KG1 (cell line): Measurements from ENCODE around the gene KLF13.

Experiments
- DNase-seq: peaks from one replicate; lab custom pipeline; 2025; lab: John Stamatoyannopoulos, UW

KLF13 gene

DNA sequence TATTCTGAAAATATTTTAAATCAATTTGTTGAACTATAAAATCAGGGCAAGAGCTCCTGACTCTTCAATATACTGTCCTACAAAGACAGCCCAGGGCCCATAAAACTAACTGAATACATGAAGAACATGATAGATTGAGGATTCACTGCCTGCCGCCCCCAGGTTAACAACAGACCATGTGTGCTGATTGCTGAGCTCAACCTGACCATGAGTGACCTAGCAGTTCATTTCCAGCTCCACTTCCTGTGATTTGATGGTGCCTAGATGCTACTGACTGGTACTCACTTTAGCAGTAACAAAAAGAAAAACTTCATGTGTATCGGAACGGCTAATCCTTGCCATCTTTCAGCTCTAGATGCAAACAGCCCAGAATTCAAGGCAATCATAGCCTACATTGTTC, 9.6 kb upstream of the KLF13 start:
- DNase-seq = no peak

DNA sequence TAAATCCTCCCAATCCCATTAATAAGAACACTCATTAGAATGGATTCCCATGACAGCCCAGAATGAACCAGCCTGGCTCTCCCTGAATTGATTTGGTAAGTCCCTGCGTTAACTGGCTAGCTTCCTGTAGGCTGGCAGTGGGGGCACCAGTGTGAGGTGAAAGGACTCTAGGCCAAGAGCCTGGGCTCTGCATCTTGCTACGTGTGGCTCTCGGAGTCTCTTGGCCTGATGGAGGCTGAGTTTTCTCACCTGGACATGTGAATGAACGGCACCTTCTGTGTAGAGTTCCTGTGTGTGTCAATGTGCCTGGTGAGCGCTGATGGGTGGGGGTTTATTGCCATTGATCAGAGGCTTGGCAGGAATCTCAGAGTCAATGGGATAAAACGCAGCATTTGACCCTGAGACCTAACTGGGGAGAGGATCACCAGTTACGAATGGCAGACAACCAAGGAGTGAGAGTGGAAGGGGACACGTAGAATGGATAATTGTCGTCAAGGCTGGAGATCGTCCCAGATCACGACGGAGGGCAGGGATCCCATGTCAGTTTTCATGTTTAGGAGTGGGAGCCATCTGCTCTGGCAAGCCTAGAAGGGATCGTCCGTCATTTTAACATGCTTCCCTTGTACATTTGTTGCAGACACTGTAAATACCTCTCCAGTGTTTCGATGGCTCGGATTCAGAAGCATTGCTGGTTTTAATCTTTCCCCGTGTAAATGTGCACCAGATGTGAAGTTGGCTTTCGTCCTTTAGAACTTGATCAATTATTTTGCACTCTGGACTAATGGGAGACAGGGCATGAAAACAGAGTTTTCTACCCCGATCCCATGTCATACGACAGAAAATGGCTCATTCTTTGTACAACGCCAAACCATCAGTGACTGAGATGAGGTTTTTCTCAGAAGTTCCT, 9.0 kb upstream of the KLF13 start:
- DNase-seq = no peak

DNA sequence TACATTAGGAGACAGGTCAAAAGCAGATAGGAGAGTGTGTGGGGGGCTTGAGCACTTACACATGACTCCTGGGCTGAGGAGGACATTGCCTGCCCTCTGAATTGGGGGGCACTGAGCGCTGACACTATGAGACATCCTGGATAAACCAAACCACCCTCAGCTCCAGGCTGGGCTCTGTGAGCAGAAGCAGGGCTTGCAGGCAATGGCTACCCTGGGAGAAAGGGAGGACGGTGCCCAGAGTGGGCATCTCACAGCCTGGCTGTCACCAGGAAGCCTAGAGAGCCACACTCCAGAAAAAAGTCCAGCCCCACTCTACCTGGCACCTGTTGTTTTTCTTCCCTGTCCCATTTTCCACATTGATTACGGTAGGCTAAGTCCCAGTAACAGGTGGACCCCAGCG, 8.2 kb upstream of the KLF13 start:
- DNase-seq = no peak

DNA sequence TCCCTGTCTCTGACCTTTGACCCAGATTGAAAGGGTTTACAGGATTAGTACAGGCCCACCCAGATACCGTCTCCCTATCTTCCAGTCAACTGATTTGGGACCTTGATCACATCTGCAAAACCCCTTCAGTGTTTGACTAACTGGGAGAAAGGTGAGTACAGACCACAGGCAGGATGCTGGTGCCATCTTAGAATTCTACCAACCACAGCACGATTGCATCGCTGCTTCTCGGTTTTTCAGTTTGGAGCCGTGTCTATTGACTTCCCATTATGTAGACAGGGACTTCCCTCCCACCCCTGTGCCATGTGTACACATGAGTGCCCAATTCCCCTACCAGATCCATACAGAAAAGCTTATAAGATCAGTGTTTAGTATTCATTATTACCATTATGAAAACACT, 6.6 kb upstream of the KLF13 start:
- no peak for DNase-seq

DNA sequence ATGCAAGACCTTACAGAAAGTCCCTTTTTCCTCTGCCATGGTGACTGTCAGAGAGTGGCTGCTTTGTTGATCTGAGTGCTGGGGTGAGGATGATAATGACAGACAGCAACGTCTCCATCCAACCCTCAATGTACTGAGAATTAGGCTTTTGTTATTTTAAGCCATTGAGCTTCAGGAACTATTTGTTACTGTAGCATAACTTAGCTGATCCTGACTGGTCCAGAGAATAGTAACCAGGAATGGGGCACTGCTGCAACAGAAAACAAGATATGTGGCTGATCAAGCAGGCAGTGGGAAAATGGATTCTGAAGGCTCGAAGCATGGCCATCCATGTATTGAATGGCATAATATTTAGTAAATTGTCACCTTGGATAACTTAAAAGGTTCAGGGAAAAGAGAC, 5.2 kb upstream of the KLF13 start:
- DNase-seq = no peak

DNA sequence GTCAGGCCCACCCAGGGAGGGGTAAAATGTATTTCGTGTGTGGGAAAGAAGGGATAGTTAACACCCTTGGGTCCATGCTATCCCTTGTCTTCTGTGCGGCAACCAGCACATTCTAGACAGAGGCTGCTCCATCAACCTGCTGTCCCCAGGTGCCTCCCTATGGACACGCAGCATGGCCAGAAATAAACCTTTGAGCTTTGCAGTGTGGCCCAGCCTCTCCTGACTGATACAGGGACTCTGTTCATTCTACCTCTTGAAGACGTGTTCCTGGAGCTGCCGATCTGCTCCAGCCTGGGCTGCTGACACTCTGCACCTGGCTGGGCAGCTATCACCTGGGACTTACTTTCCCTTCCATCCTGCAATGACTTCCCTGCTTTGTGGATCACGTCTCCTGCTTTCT, 4.1 kb upstream of the KLF13 start:
- DNase-seq = no peak

DNA sequence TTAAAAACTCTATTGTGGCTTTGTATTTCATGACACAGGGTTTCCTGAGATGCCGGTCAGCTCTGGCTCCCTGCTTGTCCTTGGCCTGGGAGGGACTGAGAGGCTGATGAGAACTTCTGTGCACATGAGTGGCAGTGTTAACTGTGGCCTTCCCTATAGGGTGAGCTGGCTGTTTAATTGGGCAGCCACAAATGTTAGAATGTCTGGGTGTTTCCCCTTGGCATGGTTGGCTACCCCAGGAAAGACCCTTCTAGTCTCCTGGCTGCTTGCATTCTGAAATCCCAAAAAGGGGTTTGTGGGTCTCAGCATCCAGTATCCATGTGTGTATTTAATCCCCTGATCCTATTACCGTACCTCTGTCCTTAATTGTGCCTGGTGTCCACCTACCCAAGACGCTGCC, 3.0 kb upstream of the KLF13 start:
- no peak for DNase-seq

DNA sequence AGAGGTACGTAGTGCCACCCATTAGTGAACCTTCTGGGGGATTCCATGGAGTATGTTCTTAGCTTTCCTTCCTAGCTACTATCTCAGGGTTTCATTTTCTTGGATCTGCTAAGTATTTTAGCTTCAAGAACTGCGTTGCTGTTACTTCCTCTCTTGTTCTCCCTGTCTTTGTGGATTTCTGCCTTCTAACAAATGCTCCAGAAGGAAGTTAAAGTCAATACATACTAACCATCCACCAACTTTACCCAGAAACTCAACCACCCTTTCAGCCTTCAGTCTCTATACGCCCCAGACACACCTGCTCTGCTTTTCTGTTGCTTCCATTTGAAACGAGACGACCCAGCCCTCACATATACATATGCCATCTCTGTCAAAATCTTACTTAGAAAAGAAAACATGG, 2.4 kb upstream of the KLF13 start:
- no peak for DNase-seq

DNA sequence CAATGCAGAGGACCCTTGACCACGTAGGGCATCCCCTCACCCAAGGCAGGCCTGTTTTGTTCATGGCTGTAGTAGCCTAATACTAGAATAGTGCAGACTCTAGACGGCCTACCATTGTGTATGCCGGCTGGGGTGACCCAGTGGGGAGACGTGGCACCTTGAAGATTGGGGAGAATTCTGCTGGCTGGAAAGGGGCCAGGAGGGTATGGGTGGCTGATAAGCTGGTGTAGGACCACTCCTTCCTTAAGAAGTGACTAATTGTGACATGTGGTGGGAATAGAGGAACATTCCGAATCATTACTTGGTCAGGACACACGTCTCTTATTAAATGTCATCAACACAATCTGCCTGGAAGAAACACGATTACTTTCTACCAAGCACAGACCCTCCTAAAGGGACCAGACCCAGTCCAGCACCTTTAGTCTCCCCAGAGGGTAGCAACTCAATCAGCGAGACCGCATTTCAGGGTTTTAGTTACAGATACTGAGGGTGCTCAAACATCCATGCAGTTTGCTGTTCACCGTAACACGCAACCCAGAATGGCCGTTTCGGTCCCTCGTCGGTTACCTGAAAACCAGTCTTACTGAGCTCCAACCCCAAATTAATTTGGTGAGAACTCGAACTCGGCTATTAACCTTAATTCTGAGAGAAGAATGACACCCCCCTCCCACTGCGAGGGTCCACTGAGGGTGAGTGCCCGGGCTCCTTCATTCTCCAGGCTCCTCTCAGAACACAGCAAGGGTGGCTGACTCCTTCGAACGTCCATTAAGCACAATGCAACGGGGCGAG, 1.6 kb upstream of the KLF13 start:
- no peak for DNase-seq

DNA sequence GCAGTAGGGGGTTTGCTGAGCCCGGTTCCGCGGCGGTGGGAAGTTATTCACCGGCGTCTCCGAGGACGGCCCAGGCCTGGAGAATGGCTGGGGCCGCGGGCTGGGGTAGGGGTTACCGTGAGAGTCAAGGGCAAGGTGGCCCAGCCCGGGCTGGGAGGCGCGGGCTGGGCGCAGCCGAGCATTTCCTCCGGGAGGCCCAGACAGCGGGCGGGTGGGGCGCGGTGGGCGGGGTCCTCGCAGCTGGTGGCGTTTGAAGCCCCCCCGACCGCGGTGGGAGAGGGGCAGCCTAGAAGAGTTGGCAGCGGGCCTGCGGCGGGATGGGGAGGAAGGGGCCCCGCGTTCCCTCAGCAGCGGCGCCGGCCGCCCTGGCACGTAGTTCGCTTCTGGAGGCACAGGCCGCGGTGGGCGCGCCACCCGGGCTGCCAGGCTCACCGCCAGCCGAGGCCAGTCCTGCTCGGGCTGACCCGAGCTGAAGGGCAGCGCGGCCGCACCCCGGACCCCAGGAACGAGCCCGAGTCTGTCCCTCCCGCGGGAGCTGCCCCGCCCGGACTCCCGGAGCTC, 960 bp upstream of the KLF13 start:
- DNase-seq = peak; percentile 36

DNA sequence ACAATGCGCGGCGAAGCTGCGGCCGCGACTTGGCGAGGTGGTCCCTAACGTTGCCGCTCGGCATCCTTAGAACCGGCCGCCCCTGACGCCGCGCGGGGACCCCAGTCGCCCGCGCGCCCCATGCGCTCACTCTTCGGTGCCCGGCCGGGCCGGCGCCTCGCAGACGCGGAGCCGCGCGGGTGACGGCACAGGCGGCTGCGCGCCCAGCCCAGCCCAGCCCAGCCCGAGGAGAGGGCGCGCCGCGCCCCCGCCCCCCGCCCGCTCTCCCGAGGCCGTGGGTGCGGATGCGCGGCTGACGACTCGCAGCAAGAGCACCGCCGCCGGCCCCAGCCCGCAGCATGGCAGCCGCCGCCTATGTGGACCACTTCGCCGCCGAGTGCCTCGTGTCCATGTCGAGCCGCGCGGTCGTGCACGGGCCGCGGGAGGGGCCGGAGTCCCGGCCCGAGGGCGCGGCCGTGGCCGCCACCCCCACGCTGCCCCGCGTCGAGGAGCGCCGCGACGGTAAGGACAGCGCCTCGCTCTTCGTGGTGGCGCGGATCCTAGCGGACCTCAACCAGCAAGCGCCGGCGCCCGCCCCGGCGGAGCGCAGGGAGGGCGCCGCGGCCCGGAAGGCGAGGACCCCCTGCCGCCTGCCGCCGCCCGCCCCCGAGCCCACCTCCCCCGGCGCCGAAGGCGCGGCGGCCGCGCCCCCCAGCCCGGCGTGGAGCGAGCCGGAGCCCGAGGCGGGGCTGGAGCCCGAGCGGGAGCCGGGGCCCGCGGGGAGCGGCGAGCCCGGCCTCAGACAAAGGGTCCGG, 437 bp downstream of the KLF13 start:
- no peak for DNase-seq

DNA sequence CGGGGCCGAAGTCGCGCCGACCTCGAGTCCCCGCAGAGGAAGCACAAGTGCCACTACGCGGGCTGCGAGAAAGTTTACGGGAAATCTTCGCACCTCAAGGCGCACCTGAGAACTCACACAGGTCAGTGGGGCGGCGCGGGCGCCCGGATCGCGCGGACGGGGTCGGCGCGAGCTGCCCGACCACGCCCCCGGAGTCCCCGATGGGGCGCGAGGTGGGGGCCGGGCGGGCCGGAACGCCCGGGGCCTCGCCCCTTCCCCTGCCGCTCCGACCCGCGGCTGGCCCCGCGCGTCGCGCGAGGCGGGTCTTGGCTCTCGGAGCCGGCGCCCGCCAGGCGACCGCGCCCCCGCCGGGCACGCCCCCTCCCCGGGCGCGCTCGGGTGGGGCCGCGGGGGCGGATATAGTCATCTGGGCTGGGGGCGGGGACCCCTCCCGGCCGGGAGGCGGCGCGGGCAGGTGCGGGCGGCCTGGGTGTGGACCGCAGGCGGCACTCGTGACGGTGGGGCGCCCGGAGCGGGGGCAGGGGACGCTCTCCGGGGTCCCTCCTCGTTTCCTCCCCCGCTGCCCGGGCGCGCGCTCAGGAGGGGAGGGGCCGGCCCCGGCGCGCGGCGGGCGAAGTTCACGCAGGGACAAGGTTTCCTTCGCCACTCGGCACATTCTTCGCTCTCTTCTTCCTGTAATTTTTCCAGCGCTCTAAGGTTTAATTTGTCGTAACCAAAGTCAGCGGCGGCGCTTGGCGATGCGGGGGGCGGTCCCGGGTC, 1.2 kb downstream of the KLF13 start:
- DNase-seq = peak; percentile 33

DNA sequence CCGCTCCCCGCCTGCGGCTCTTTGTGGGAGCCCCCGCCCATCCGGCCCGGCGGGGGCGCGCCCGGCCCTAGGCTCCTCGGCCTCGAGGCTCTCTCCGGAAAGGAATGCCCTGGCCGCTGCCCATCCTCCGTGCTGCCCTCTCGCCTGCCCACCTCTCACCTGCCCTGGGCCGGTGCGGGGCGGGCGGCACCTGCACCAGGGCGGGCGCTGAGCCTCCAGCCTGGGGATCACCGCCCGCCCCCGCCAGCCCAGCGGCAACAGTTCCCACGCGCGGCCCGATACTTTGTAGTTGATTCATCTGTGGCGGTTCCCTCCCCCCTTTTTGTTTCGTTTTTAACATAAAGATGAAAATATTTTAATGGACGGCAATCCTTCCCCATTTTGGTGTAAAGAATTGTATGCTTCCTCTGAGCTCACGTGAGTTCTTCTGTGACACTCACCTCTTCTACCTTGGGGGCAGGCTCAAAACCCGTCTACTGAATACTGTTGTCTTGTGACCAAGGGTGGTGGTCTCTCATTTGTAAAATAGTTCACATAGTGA, 1.9 kb downstream of the KLF13 start:
- no peak for DNase-seq

DNA sequence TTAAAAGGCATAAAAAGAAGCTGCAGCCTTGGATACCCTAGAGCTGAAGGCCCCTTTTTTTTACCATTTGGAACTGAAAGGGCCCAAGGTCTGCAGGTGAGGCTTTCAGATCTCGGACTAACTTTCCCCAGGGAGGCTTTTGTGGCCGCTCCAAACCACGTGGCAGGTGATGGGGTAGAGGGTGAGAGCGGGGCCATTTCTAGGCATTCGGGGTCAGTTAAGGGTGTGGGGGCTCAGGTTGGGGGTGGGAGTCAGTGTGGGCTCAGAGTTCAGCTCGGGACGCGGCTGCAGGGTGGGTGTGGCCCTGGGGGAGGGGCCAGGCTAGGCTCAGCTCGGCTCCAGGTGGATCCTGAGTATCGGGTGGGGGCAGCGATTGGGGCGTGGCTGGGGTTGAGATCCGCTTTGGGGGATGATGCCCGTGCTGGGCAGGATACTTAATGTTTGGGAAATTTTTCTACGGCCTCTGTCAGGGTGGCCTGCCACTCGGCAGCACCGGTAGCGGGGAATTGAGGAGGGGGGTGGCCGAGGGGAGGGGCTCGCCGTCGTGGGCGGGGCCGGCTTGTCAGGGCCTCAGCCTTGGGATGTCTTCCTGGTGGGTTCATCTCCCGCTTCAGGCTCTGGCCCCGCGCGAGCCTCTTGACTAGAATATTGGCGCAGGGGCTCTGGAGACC, 2.5 kb downstream of the KLF13 start:
- DNase-seq = no peak

DNA sequence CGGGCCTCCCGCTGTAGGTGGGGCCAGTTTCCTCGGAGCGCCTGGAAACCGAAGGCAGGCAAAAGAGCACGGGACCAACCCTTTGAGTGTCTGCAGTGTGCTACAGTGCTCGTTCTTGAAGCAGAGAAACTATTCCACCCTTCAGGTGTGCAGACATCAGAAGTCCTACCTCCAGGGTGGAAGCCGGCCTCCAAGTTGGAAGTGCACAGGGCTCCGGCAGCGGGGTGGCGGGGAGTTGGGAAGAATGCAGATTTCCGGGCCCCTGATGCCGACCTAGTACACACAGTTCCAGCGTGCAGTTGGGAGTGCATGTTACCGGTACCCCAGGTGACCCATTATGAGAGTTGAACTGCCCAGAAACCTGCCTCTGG, 3.0 kb downstream of the KLF13 start:
- DNase-seq = no peak

DNA sequence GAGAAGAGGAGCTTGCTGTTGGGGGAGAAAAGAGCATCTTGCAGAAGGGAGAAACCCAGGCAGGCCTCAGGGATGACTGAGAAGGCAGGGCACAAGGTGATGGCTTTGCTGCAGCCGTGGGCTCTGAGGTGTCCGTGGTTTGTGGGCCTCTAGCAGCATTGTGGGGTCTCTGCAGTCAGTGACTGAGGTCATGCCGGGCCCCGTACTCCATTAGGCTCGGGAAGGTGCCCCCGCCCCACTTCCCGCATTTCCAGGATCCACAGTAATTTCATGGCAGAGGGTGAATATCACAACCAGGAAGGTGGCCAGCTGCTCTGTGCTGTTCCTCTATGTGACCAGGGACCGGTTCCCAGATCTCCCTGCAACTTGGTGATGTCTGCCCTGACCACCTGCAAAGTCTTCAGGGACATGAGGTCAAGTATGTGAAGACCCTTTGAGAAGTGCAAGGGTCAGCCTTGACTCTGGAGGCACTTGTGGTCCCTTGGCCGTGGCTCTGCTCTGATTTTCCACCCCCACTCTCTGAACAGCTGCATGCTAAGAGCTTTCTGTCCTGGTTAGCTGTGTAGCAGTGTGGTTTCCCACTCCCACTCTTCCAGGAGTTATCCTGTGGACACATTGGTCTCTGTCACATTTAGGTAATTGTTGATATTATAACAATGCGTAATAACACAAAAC, 3.6 kb downstream of the KLF13 start:
- no peak for DNase-seq

DNA sequence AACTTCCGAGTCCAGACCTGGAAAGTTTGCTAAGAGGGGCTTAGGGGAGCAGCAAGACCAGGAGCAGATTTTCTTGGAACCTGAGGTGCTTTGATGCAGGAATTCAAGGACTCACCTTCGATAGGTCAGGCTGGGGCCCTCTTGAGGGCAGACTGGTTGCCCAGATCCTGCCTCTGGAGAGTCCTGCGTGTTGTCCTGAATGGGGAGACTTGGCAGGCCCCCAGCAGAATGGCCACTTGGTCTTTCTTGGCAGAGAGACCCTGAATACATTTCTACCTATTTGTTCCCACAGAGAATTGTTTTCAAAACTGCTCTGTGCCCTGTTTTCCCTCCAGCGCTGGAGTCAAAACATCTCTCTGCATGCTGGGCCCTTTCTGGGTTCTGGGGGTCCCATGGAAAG, 4.2 kb downstream of the KLF13 start:
- no peak for DNase-seq

DNA sequence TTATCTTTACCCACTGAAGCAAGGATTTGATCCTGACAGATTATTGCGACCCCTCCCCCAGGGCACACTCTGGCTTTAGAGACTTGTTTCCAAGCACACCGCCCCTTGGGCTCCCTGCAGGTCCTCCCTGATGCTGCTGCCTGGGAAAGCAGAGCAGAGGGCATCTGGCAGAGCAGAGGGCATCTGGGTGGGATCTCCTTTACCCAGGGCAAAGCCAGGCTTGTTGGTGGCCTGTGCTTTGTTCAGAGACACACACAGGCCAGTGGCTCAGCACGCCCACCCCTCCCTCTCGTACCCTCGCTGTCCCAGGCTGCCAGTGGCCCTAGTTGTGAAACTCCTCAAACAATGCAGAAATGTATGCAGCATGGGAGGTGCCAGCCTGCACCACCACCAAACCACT, 4.8 kb downstream of the KLF13 start:
- no peak for DNase-seq

DNA sequence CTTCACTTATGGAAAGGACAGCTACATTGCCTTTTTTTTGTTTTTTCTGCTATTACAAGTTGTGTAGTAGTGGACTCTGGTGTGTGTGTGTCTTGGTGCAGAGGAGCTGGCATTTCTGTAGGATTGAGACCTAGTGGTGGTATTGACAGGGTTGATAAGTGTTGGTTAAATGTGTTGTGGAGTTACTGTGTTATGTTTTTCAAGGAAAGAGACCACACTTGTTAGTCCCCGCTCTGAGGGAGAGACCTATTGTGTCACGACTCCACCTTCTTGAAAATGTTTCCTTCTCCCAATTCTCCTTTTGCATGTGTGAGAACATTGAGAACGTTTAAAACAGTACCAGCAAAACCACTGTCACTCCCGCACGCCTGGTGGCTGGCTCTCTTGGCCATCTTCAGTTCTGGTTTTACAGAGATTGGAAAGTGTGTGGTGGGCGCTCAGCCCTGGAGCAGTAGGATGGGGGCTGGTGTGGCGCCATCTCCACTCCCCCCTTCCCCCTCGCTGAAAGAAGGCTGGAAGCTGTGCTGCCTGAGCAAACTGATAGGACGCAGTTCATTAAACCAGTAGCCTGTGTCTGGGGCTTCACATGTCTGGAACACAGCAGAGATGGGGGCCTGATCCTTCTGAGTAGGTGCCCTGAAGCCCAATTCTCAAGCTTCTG, 5.5 kb downstream of the KLF13 start:
- DNase-seq = no peak

DNA sequence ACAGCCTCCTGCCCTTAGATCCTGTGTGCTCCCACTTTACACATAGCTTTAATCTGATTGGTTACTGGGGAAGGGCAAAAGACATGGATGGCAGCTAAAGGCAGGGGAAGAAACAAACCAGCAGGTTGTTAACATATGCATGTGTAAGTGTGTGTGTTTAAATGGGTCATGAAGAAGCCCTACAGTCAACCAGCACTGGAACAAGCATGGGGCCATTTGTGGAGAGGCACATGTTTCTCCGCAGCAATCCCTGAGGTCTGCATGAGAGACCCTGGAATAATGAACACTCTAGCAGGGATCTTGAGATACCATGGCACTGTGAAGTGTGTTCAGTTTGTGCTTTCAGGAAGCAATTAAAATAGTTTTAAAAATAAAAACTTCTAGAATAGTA, 6.0 kb downstream of the KLF13 start:
- DNase-seq = no peak
